ENCODE results near the gene PLEKHN1.

The PLEKHN1 gene

GRCh38 chr1:960363-961131 lies 5.7 kb upstream of the PLEKHN1 start, which contains the start of gene KLHL17:
TSS of gene KLHL17 (plus strand) at chr1:960584. CDS start at chr1:960694, 110 bp downstream.
- no peak for FAIRE-seq
- DNase-seq (ENCODE audit: low spot score), result peak; percentile 78

- no peak for DNase-seq (ENCODE audit: low spot score)
- no peak for FAIRE-seq
These were observed 5.1 kb upstream of the PLEKHN1 start for GRCh38 chr1:961132-961669.

- DNase-seq (ENCODE audit: low spot score) (no peak), FAIRE-seq (no peak)
These were observed 3.6 kb upstream of the PLEKHN1 start for GRCh38 chr1:962381-963300.

- no peak for DNase-seq (ENCODE audit: low spot score)
- no peak for FAIRE-seq
These were observed 3.0 kb upstream of the PLEKHN1 start for GRCh38 chr1:963301-963651.

GRCh38 chr1:963746-964525 lies 2.3 kb upstream of the PLEKHN1 start:
- FAIRE-seq, result no peak
- no peak for DNase-seq (ENCODE audit: low spot score)

- FAIRE-seq (no peak), DNase-seq (ENCODE audit: low spot score) (no peak)
These were observed 1.4 kb upstream of the PLEKHN1 start for GRCh38 chr1:964691-965525.

- DNase-seq (ENCODE audit: low spot score), result no peak
- no peak for FAIRE-seq
These were observed 652 bp upstream of the PLEKHN1 start for GRCh38 chr1:965526-966134.

- FAIRE-seq (no peak), DNase-seq (ENCODE audit: low spot score) (peak; percentile 86)
These were observed 520 bp downstream of the PLEKHN1 start for GRCh38 chr1:966704-967300.

GRCh38 chr1:967466-968343 lies 1.4 kb downstream of the PLEKHN1 start:
- no peak for FAIRE-seq
- DNase-seq (ENCODE audit: low spot score), result no peak

- FAIRE-seq (peak; percentile 79), DNase-seq (ENCODE audit: low spot score) (no peak)
These were observed 3.1 kb downstream of the PLEKHN1 start for GRCh38 chr1:969260-969855.

GRCh38 chr1:970242-970972 lies 4.1 kb downstream of the PLEKHN1 start:
- DNase-seq (ENCODE audit: low spot score) (no peak), FAIRE-seq (no peak)

- DNase-seq (ENCODE audit: low spot score), result no peak
- FAIRE-seq, result no peak
These were observed 4.9 kb downstream of the PLEKHN1 start for GRCh38 chr1:970973-971730.

- DNase-seq (ENCODE audit: low spot score) (no peak), FAIRE-seq (no peak)
These were observed 5.6 kb downstream of the PLEKHN1 start for GRCh38 chr1:971751-972506.

- FAIRE-seq, result no peak
- DNase-seq (ENCODE audit: low spot score), result no peak
These were observed 6.6 kb downstream of the PLEKHN1 start for GRCh38 chr1:972726-973458.
